Heart left ventricle (tissue), 13 donors: ENCODE measurements around the gene MRPL45.

Experiments
- CTCF ChIP-seq, 12 donors: fragments of 200-600 bp; sonication (generic) in 4 of 12; IDR thresholded peaks; one replicate each; pipeline versions ENCODE4 v1.5.0 to v1.8.0; 2018 to 2022; ENCODE audit warnings: antibody characterized with exemption in 12 of 12, mild to moderate bottlenecking in 5 of 12
- POLR2A ChIP-seq, 2 donors: fragments of 450-650 bp; IDR thresholded peaks; one replicate each; pipeline ENCODE4 v1.6.1; 2017; ENCODE audit warnings: antibody characterized with exemption in 2 of 2, mild to moderate bottlenecking in 2 of 2, moderate library complexity in 2 of 2
- donor health status: ischemic (EF 13 %, LVEDD 7.1; RV severe dilation, severe dysfunction).
- donor health status: DM: no; HTN: yes; CAD: no.
- donor health status: DM: no; HTN: no; CAD: no.
- donor health status: ischemic (EF 25% LVEDD 6.9; RV normal size, moderate dysfunction).
- donor health status: ischemic (EF 25% LVEDD 5.7; RV mildly dilated, moderate dysfunction).
- donor health status: ischemic (EF 35%, LVEDD 5.7; RV mildly dilated, moderate dysfunction).
- donor health status: nonischemic (EF 11% LVEDD 7.7; RV severe dilation, severe dysfunction).
- donor health status: DM: yes; HTN: yes; CAD: no.
- donor health status: PGD.
- donor health status: ischemic (EF 29% LVEDD 5.4; RV normal size, mild dysfunction).
- donor health status: nonischemic (EF 23%, LVEDD 6.1; RV moderate dilation, normal function).

GRCh38 chr17:38357486-38358123, 60.6 kb downstream of the MRPL45 start:
- TF ChIP-seq POLR2A (IDR thresholded peaks at IDR 0.05) (no peak), CTCF (IDR thresholded peaks at IDR 0.05) (no peak)
